Measurements from ENCODE around the gene SHROOM1.
A peak's percentile ranks its signal among the peaks of the same experiment; 100 is the strongest.
"Not testable (repeated sequence)": the region's sequence is repeated elsewhere in the genome, so short reads cannot be mapped to it uniquely, and the experiment has no call there.

SHROOM1 gene

GRCh38 chr5:132868754-132869153 is 38.3 kb upstream of the SHROOM1 start:
- Histone ChIP-seq H3K36me3 (ENCODE audit: control insufficient read depth, insufficient read depth, low read length) (no peaks in the 10 kb centered on the region), H3K27ac (ENCODE audit: insufficient read depth, low read depth, low read length, poor library complexity, severe bottlenecking) (no peak overlapping the region), H3K27me3 (ENCODE audit: control insufficient read depth, insufficient read depth, low read length, poor library complexity, severe bottlenecking) (no peaks in the 10 kb centered on the region), H3K4me3 (ENCODE audit: insufficient read depth, low read depth, low read length) (no peak overlapping the region), H3K9me3 (ENCODE audit: control insufficient read depth, low read length) (no peaks in the 10 kb centered on the region), H3K4me1 (ENCODE audit: control insufficient read depth, insufficient read depth, low read length) (no peaks in the 10 kb centered on the region)
- whole genome bisulfite sequencing, 2 experiments = 94 to 96% methylated on average over 4 of the region's 4 CpGs

- WGBS, 2 experiments = 2% methylated on average over 13 of the region's 13 CpGs
Measured at GRCh38 chr5:132867046-132867451, 36.6 kb upstream of the SHROOM1 start.

GRCh38 chr5:132866342-132867045 is 36.0 kb upstream of the SHROOM1 start, which contains the start of the genes GDF9 and UQCRQ:
Gene GDF9 (minus strand): TSS chr5:132866469. CDS start chr5:132864533, 1,936 bp downstream.
Gene UQCRQ (plus strand): TSS chr5:132866642. CDS start chr5:132866882, 240 bp downstream.
- Histone ChIP-seq H3K27ac (ENCODE audit: insufficient read depth, low read depth, low read length, poor library complexity, severe bottlenecking) (peak within 1 kb of the TSS; percentile 86), H3K4me1 (ENCODE audit: control insufficient read depth, insufficient read depth, low read length) (no peaks in the 10 kb centered on the region), H3K9me3 (ENCODE audit: control insufficient read depth, low read length) (no peaks in the 10 kb centered on the region), H3K36me3 (ENCODE audit: control insufficient read depth, insufficient read depth, low read length) (no peaks in the 10 kb centered on the region), H3K4me3 (ENCODE audit: insufficient read depth, low read depth, low read length) (peak within 1 kb of the TSS; percentile 88), H3K27me3 (ENCODE audit: control insufficient read depth, insufficient read depth, low read length, poor library complexity, severe bottlenecking) (no peaks in the 10 kb centered on the region)
- 0 to 1% methylated on average over 55 of the region's 55 CpGs for WGBS, 2 experiments

More at GRCh38 chr5:132867046-132867451, 36.6 kb upstream of the SHROOM1 start:
- Histone ChIP-seq H3K4me1 (ENCODE audit: control insufficient read depth, insufficient read depth, low read length) (no peaks in the 10 kb centered on the region), H3K4me3 (ENCODE audit: insufficient read depth, low read depth, low read length) (peak overlapping the region; percentile 88), H3K36me3 (ENCODE audit: control insufficient read depth, insufficient read depth, low read length) (no peaks in the 10 kb centered on the region), H3K27me3 (ENCODE audit: control insufficient read depth, insufficient read depth, low read length, poor library complexity, severe bottlenecking) (no peaks in the 10 kb centered on the region), H3K27ac (ENCODE audit: insufficient read depth, low read depth, low read length, poor library complexity, severe bottlenecking) (peak overlapping the region; percentile 86), H3K9me3 (ENCODE audit: control insufficient read depth, low read length) (no peaks in the 10 kb centered on the region)

GRCh38 chr5:132865668-132866341 is 35.4 kb upstream of the SHROOM1 start:
- peak overlapping the region; percentile 86 for H3K27ac ChIP-seq (ENCODE audit: insufficient read depth, low read depth, low read length, poor library complexity, severe bottlenecking)
- H3K36me3 ChIP-seq (ENCODE audit: control insufficient read depth, insufficient read depth, low read length) = no peaks in the 10 kb centered on the region
- 50 to 51% methylated on average over 30 of the region's 30 CpGs for WGBS, 2 experiments
- H3K4me3 ChIP-seq (ENCODE audit: insufficient read depth, low read depth, low read length) = peak overlapping the region; percentile 88
- H3K27me3 ChIP-seq (ENCODE audit: control insufficient read depth, insufficient read depth, low read length, poor library complexity, severe bottlenecking) = no peaks in the 10 kb centered on the region
- no peaks in the 10 kb centered on the region for H3K4me1 ChIP-seq (ENCODE audit: control insufficient read depth, insufficient read depth, low read length)
- no peaks in the 10 kb centered on the region for H3K9me3 ChIP-seq (ENCODE audit: control insufficient read depth, low read length)

- Histone ChIP-seq H3K4me1 (ENCODE audit: control insufficient read depth, insufficient read depth, low read length) (no peaks in the 10 kb centered on the region), H3K4me3 (ENCODE audit: insufficient read depth, low read depth, low read length) (no peak overlapping the region), H3K27me3 (ENCODE audit: control insufficient read depth, insufficient read depth, low read length, poor library complexity, severe bottlenecking) (no peaks in the 10 kb centered on the region), H3K9me3 (ENCODE audit: control insufficient read depth, low read length) (no peaks in the 10 kb centered on the region), H3K27ac (ENCODE audit: insufficient read depth, low read depth, low read length, poor library complexity, severe bottlenecking) (no peak overlapping the region), H3K36me3 (ENCODE audit: control insufficient read depth, insufficient read depth, low read length) (no peaks in the 10 kb centered on the region)
- WGBS, 2 experiments = 79 to 87% methylated on average over 4 to 5 of the region's 5 CpGs
Measured at GRCh38 chr5:132860742-132861141, 30.3 kb upstream of the SHROOM1 start.

GRCh38 chr5:132859889-132860437 is 29.5 kb upstream of the SHROOM1 start:
- H3K4me1 ChIP-seq (ENCODE audit: control insufficient read depth, insufficient read depth, low read length) = no peaks in the 10 kb centered on the region
- no peaks in the 10 kb centered on the region for H3K9me3 ChIP-seq (ENCODE audit: control insufficient read depth, low read length)
- 88 to 94% methylated on average over 1 to 2 of the region's 2 CpGs for WGBS, 2 experiments
- no peaks in the 10 kb centered on the region for H3K36me3 ChIP-seq (ENCODE audit: control insufficient read depth, insufficient read depth, low read length)
- no peak overlapping the region for H3K27ac ChIP-seq (ENCODE audit: insufficient read depth, low read depth, low read length, poor library complexity, severe bottlenecking)
- H3K27me3 ChIP-seq (ENCODE audit: control insufficient read depth, insufficient read depth, low read length, poor library complexity, severe bottlenecking) = no peaks in the 10 kb centered on the region
- H3K4me3 ChIP-seq (ENCODE audit: insufficient read depth, low read depth, low read length) = no peak overlapping the region

- no peak overlapping the region for H3K27ac ChIP-seq (ENCODE audit: insufficient read depth, low read depth, low read length, poor library complexity, severe bottlenecking)
- H3K4me3 ChIP-seq (ENCODE audit: insufficient read depth, low read depth, low read length) = no peak overlapping the region
- H3K36me3 ChIP-seq (ENCODE audit: control insufficient read depth, insufficient read depth, low read length) = no peaks in the 10 kb centered on the region
- WGBS, 2 experiments = 86 to 93% methylated on average over 3 of the region's 3 CpGs
- no peaks in the 10 kb centered on the region for H3K9me3 ChIP-seq (ENCODE audit: control insufficient read depth, low read length)
- H3K27me3 ChIP-seq (ENCODE audit: control insufficient read depth, insufficient read depth, low read length, poor library complexity, severe bottlenecking) = no peaks in the 10 kb centered on the region
- H3K4me1 ChIP-seq (ENCODE audit: control insufficient read depth, insufficient read depth, low read length) = no peaks in the 10 kb centered on the region
Measured at GRCh38 chr5:132856011-132856410, 25.6 kb upstream of the SHROOM1 start.

GRCh38 chr5:132854992-132855391 is 24.5 kb upstream of the SHROOM1 start:
- WGBS, 2 experiments = 88 to 91% methylated on average over 5 of the region's 5 CpGs
- H3K27ac ChIP-seq (ENCODE audit: insufficient read depth, low read depth, low read length, poor library complexity, severe bottlenecking); H3K27me3 ChIP-seq (ENCODE audit: control insufficient read depth, insufficient read depth, low read length, poor library complexity, severe bottlenecking); H3K4me1 ChIP-seq (ENCODE audit: control insufficient read depth, insufficient read depth, low read length); H3K9me3 ChIP-seq (ENCODE audit: control insufficient read depth, low read length); H3K36me3 ChIP-seq (ENCODE audit: control insufficient read depth, insufficient read depth, low read length); H3K4me3 ChIP-seq (ENCODE audit: insufficient read depth, low read depth, low read length): not testable (repeated sequence)

- Histone ChIP-seq H3K27me3 (ENCODE audit: control insufficient read depth, insufficient read depth, low read length, poor library complexity, severe bottlenecking) (no peaks in the 10 kb centered on the region), H3K9me3 (ENCODE audit: control insufficient read depth, low read length) (no peaks in the 10 kb centered on the region), H3K4me3 (ENCODE audit: insufficient read depth, low read depth, low read length) (no peak overlapping the region), H3K36me3 (ENCODE audit: control insufficient read depth, insufficient read depth, low read length) (no peaks in the 10 kb centered on the region), H3K27ac (ENCODE audit: insufficient read depth, low read depth, low read length, poor library complexity, severe bottlenecking) (no peak overlapping the region), H3K4me1 (ENCODE audit: control insufficient read depth, insufficient read depth, low read length) (no peaks in the 10 kb centered on the region)
- 49 to 55% methylated on average over 3 of the region's 3 CpGs for WGBS, 2 experiments
Measured at GRCh38 chr5:132854301-132854700, 23.9 kb upstream of the SHROOM1 start.

GRCh38 chr5:132853790-132854189 is 23.3 kb upstream of the SHROOM1 start:
- H3K27ac ChIP-seq (ENCODE audit: insufficient read depth, low read depth, low read length, poor library complexity, severe bottlenecking) = no peak overlapping the region
- H3K27me3 ChIP-seq (ENCODE audit: control insufficient read depth, insufficient read depth, low read length, poor library complexity, severe bottlenecking) = no peaks in the 10 kb centered on the region
- WGBS, 2 experiments = 59 to 73% methylated on average over 1 of the region's 1 CpG
- no peaks in the 10 kb centered on the region for H3K36me3 ChIP-seq (ENCODE audit: control insufficient read depth, insufficient read depth, low read length)
- no peak overlapping the region for H3K4me3 ChIP-seq (ENCODE audit: insufficient read depth, low read depth, low read length)
- H3K9me3 ChIP-seq (ENCODE audit: control insufficient read depth, low read length) = no peaks in the 10 kb centered on the region
- H3K4me1 ChIP-seq (ENCODE audit: control insufficient read depth, insufficient read depth, low read length) = no peaks in the 10 kb centered on the region
